ENCODE data around the gene BAIAP2L1.

DNA sequence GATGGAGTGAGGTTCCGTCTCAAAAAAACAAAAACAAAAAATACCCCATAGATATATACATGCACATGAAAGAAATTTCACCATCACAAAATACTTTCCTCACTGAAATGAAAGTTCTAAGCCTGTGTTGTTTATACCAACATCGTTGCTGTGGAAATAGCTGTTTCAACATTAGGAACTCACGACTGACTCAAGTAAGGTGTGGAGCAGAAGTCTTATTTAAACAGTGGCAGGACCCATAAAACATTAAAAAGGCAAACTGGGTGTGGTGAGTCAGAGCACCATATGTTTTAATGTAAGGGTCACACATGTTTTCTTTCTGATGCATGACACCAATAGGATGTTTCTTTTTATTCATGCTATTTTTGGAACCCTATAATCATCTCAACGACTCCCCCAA lies 48.3 kb downstream of the BAIAP2L1 start:
- TF ChIP-seq POLR2A (IDR thresholded peaks at IDR 0.05) = no peak
- TF ChIP-seq, protein P1, sequence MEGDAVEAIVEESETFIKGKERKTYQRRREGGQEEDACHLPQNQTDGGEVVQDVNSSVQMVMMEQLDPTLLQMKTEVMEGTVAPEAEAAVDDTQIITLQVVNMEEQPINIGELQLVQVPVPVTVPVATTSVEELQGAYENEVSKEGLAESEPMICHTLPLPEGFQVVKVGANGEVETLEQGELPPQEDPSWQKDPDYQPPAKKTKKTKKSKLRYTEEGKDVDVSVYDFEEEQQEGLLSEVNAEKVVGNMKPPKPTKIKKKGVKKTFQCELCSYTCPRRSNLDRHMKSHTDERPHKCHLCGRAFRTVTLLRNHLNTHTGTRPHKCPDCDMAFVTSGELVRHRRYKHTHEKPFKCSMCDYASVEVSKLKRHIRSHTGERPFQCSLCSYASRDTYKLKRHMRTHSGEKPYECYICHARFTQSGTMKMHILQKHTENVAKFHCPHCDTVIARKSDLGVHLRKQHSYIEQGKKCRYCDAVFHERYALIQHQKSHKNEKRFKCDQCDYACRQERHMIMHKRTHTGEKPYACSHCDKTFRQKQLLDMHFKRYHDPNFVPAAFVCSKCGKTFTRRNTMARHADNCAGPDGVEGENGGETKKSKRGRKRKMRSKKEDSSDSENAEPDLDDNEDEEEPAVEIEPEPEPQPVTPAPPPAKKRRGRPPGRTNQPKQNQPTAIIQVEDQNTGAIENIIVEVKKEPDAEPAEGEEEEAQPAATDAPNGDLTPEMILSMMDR (IDR thresholded peaks at IDR 0.05) = no peak

All from uterus (tissue), 2 donors.